Mucosa of stomach (tissue), 1 donor: ENCODE results near the gene TMEM229A.
"Not testable (repeated sequence)": the region's sequence is repeated elsewhere in the genome, so short reads cannot be mapped to it uniquely, and the experiment has no call there.

Source experiments
- H3K27me3 ChIP-seq: one replicate; pipeline ENCODE4 v1.7.0; 2013; ENCODE audit warnings: mild to moderate bottlenecking, low read length; ENCODE audit not compliant: control insufficient read depth, insufficient read depth
- H3K36me3 ChIP-seq: one replicate; pipeline ENCODE4 v1.7.0; 2013; ENCODE audit warnings: low read length; ENCODE audit not compliant: control insufficient read depth, insufficient read depth
- H3K4me1 ChIP-seq: one replicate; pipeline ENCODE4 v1.7.0; 2013; ENCODE audit warnings: mild to moderate bottlenecking, low read length; ENCODE audit not compliant: control insufficient read depth, insufficient read depth
- H3K4me3 ChIP-seq: one replicate; pipeline ENCODE4 v1.7.0; 2013; ENCODE audit warnings: low read length
- H3K9ac ChIP-seq: one replicate; pipeline ENCODE4 v1.7.0; 2013; ENCODE audit warnings: mild to moderate bottlenecking, low read length, moderate library complexity
- H3K9me3 ChIP-seq: one replicate; pipeline ENCODE4 v1.7.0; 2013; ENCODE audit warnings: mild to moderate bottlenecking, low read length, moderate library complexity; ENCODE audit not compliant: control insufficient read depth
- donor health status: Pancreatic carcinoma.

Gene TMEM229A

GRCh38 chr7:124057872-124058271 is 25.0 kb upstream of the TMEM229A start:
- no peaks in the 10 kb centered on the region for H3K9me3 ChIP-seq
- no peaks in the 10 kb centered on the region for H3K36me3 ChIP-seq
- no peaks in the 10 kb centered on the region for H3K4me1 ChIP-seq
- no peak overlapping the region for H3K9ac ChIP-seq
- H3K27me3 ChIP-seq: no peaks in the 10 kb centered on the region
- no peak overlapping the region for H3K4me3 ChIP-seq

GRCh38 chr7:124056234-124056633 is 23.4 kb upstream of the TMEM229A start:
- no peak overlapping the region for H3K9ac ChIP-seq
- H3K9me3 ChIP-seq: no peaks in the 10 kb centered on the region
- H3K4me1 ChIP-seq: peaks cover 5% of the 10 kb centered on the region
- no peaks in the 10 kb centered on the region for H3K27me3 ChIP-seq
- H3K36me3 ChIP-seq: no peaks in the 10 kb centered on the region
- H3K4me3 ChIP-seq: no peak overlapping the region

GRCh38 chr7:124051681-124052377 is 19.0 kb upstream of the TMEM229A start:
- Histone ChIP-seq H3K4me1 (peaks cover 16% of the 10 kb centered on the region), H3K9me3 (no peaks in the 10 kb centered on the region), H3K36me3 (no peaks in the 10 kb centered on the region), H3K9ac (no peak overlapping the region), H3K4me3 (no peak overlapping the region), H3K27me3 (no peaks in the 10 kb centered on the region)

- no peaks in the 10 kb centered on the region for H3K36me3 ChIP-seq
Measured at GRCh38 chr7:124042826-124043225, 10.0 kb upstream of the TMEM229A start.

GRCh38 chr7:124041439-124041838 is 8.6 kb upstream of the TMEM229A start:
- Histone ChIP-seq H3K9me3 (no peaks in the 10 kb centered on the region), H3K36me3 (no peaks in the 10 kb centered on the region), H3K9ac (no peak overlapping the region), H3K4me3 (no peak overlapping the region), H3K4me1 (peaks cover 20% of the 10 kb centered on the region), H3K27me3 (no peaks in the 10 kb centered on the region)

More at GRCh38 chr7:124042826-124043225, 10.0 kb upstream of the TMEM229A start:
- no peaks in the 10 kb centered on the region for H3K9me3 ChIP-seq
- H3K4me1 ChIP-seq: peaks cover 12% of the 10 kb centered on the region
- H3K4me3 ChIP-seq: no peak overlapping the region
- no peak overlapping the region for H3K9ac ChIP-seq
- no peaks in the 10 kb centered on the region for H3K27me3 ChIP-seq

- not testable (repeated sequence) for H3K9me3 ChIP-seq, H3K36me3 ChIP-seq, H3K4me3 ChIP-seq, H3K27me3 ChIP-seq, H3K9ac ChIP-seq
- peaks cover 22% of the 10 kb centered on the region for H3K4me1 ChIP-seq
Measured at GRCh38 chr7:124037902-124038301, 5.0 kb upstream of the TMEM229A start.

DNA sequence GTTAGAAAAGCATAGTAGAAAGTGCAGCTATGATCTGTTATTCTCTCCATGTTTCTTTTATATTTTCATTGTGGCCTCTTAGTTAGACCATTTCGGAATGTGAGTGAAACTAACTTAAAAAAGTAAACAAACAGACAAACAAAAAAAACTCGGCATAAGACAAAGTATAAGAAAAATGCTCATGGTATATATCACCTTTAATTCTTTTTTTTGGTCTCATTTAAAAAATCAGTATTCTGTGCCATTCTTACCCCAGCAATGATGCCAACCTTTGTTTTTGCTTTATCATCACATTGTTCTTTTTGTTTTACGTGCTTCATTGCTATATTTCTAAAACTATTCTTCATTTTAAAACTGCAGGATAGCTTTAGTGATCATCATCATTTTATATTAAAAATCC is 2.8 kb upstream of the TMEM229A start:
- Histone ChIP-seq H3K9ac (no peak overlapping the region), H3K27me3 (peaks cover 20% of the 10 kb centered on the region), H3K4me1 (peaks cover 28% of the 10 kb centered on the region), H3K9me3 (no peaks in the 10 kb centered on the region), H3K4me3 (no peak overlapping the region), H3K36me3 (no peaks in the 10 kb centered on the region)

DNA sequence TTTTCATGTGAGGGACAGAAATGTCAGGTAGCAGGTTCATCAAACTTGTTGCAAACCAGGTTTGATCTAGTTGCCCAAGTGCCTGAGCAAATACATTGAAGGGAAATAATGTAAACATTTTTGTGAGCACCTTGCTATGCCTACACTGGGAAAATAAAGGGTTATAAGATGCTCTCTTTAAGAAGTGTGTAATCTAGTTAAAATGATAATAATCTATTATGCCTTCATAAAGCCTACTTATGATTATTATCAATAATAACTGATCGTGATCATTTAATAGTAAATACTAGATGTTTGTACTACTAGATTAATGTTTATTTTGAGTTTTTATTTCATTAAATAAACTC is 1.9 kb upstream of the TMEM229A start:
- H3K27me3 ChIP-seq: peaks cover 20% of the 10 kb centered on the region
- no peak overlapping the region for H3K9ac ChIP-seq
- H3K36me3 ChIP-seq: no peaks in the 10 kb centered on the region
- peaks cover 25% of the 10 kb centered on the region for H3K4me1 ChIP-seq
- H3K9me3 ChIP-seq: no peaks in the 10 kb centered on the region
- H3K4me3 ChIP-seq: no peak overlapping the region

GRCh38 chr7:124033807-124034753 is 1.2 kb upstream of the TMEM229A start:
- Histone ChIP-seq H3K36me3 (no peaks in the 10 kb centered on the region), H3K9ac (no peak overlapping the region), H3K27me3 (peaks cover 20% of the 10 kb centered on the region), H3K4me3 (no peak overlapping the region), H3K9me3 (no peaks in the 10 kb centered on the region), H3K4me1 (peaks cover 27% of the 10 kb centered on the region)

GRCh38 chr7:124033095-124033806 is 384 bp upstream of the TMEM229A start:
- Histone ChIP-seq H3K27me3 (peaks cover 20% of the 10 kb centered on the region), H3K4me1 (peaks cover 27% of the 10 kb centered on the region), H3K9ac (no peak overlapping the region), H3K9me3 (no peaks in the 10 kb centered on the region), H3K36me3 (no peaks in the 10 kb centered on the region), H3K4me3 (no peak overlapping the region)

DNA sequence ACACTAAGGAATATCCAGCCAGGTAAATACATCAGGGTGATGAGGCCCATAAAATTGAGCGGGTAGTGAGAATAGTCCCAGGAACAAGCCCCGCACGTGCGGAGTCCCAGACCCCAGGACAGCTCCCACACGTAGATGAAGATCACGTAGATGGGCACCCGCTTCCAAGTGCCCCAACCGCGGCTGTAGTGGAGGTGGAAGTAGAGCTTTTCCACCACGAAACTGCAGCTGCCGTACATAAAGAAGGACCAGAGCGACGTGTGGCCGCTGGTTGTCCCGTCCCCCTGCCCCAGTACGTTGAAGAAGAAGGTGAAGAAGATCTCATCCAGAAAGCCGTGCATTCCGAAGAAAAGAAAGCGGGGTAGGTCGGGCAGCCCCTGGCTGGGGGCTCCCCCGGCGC is 948 bp downstream of the TMEM229A start:
- no peaks in the 10 kb centered on the region for H3K36me3 ChIP-seq
- H3K9ac ChIP-seq: no peak overlapping the region
- no peak overlapping the region for H3K4me3 ChIP-seq
- peaks cover 20% of the 10 kb centered on the region for H3K27me3 ChIP-seq
- H3K4me1 ChIP-seq: peaks cover 16% of the 10 kb centered on the region
- no peaks in the 10 kb centered on the region for H3K9me3 ChIP-seq

DNA sequence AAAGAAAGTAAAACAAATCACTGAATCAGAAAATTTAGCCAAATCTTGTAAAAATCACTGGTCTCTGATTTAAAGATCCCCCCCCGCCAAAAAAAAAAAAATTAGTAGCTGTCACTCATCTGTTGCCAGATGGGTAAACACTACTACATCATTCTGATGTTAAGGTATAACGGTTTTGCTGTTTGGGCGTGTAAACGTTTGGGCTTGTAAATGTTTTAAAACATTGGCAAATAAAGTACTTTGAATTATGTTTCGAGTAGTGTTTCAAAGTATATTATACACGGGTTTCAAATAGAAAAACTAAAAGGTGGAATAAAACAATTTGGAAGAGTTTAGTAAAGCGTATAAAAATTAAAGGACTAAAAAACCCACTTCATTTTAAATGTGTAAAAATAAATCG is 1.5 kb downstream of the TMEM229A start:
- H3K4me1 ChIP-seq: peaks cover 16% of the 10 kb centered on the region
- H3K36me3 ChIP-seq: no peaks in the 10 kb centered on the region
- H3K9me3 ChIP-seq: no peaks in the 10 kb centered on the region
- H3K9ac ChIP-seq: no peak overlapping the region
- H3K4me3 ChIP-seq: no peak overlapping the region
- H3K27me3 ChIP-seq: peaks cover 20% of the 10 kb centered on the region
